Measurements from ENCODE around the gene DNAAF8.

The DNAAF8 gene

GRCh38 chr16:4694642-4695451, 39.5 kb upstream of the DNAAF8 start:
- peak overlapping the region; percentile 77 for H3K4me3 ChIP-seq (ENCODE audit: low read length)
- no peak for DNase-seq (ENCODE audit: low read depth, low spot score)

- no peak for DNase-seq (ENCODE audit: low read depth, low spot score)
- no peak overlapping the region for H3K4me3 ChIP-seq (ENCODE audit: low read length)
Measured at GRCh38 chr16:4695473-4696171, 38.7 kb upstream of the DNAAF8 start.

GRCh38 chr16:4696172-4696904, 38.0 kb upstream of the DNAAF8 start:
- no peak for DNase-seq (ENCODE audit: low read depth, low spot score)
- no peak overlapping the region for H3K4me3 ChIP-seq (ENCODE audit: low read length)

GRCh38 chr16:4696905-4697847, 37.2 kb upstream of the DNAAF8 start:
- no peak overlapping the region for H3K4me3 ChIP-seq (ENCODE audit: low read length)
- DNase-seq (ENCODE audit: low read depth, low spot score): no peak

- H3K4me3 ChIP-seq (ENCODE audit: low read length): no peak overlapping the region
- no peak for DNase-seq (ENCODE audit: low read depth, low spot score)
Measured at GRCh38 chr16:4697848-4698291, 36.5 kb upstream of the DNAAF8 start.

GRCh38 chr16:4698321-4699045, 35.9 kb upstream of the DNAAF8 start:
- no peak for DNase-seq (ENCODE audit: low read depth, low spot score)
- no peak overlapping the region for H3K4me3 ChIP-seq (ENCODE audit: low read length)

- no peak overlapping the region for H3K4me3 ChIP-seq (ENCODE audit: low read length)
- DNase-seq (ENCODE audit: low read depth, low spot score): no peak
Measured at GRCh38 chr16:4699046-4699556, 35.2 kb upstream of the DNAAF8 start.

GRCh38 chr16:4700380-4700996, 33.8 kb upstream of the DNAAF8 start:
- H3K4me3 ChIP-seq (ENCODE audit: low read length): no peak overlapping the region
- DNase-seq (ENCODE audit: low read depth, low spot score): peak; percentile 81

- H3K4me3 ChIP-seq (ENCODE audit: low read length): no peak overlapping the region
- DNase-seq (ENCODE audit: low read depth, low spot score): no peak
Measured at GRCh38 chr16:4700997-4701743, 33.2 kb upstream of the DNAAF8 start.

GRCh38 chr16:4701791-4702465, 32.4 kb upstream of the DNAAF8 start:
- no peak for DNase-seq (ENCODE audit: low read depth, low spot score)
- H3K4me3 ChIP-seq (ENCODE audit: low read length): no peak overlapping the region

GRCh38 chr16:4702466-4702808, 31.9 kb upstream of the DNAAF8 start:
- DNase-seq (ENCODE audit: low read depth, low spot score): no peak
- H3K4me3 ChIP-seq (ENCODE audit: low read length): no peak overlapping the region

- DNase-seq (ENCODE audit: low read depth, low spot score): no peak
- H3K4me3 ChIP-seq (ENCODE audit: low read length): no peak overlapping the region
Measured at GRCh38 chr16:4703906-4704305, 30.4 kb upstream of the DNAAF8 start.

GRCh38 chr16:4704491-4704890, 29.8 kb upstream of the DNAAF8 start:
- no peak for DNase-seq (ENCODE audit: low read depth, low spot score)

GRCh38 chr16:4704913-4705312, 29.4 kb upstream of the DNAAF8 start:
- no peak overlapping the region for H3K4me3 ChIP-seq (ENCODE audit: low read length)
- no peak for DNase-seq (ENCODE audit: low read depth, low spot score)

More at GRCh38 chr16:4704491-4704890, 29.8 kb upstream of the DNAAF8 start:
- H3K4me3 ChIP-seq (ENCODE audit: low read length): no peak overlapping the region

- no peak overlapping the region for H3K4me3 ChIP-seq (ENCODE audit: low read length)
- DNase-seq (ENCODE audit: low read depth, low spot score): no peak
Measured at GRCh38 chr16:4706871-4707270, 27.5 kb upstream of the DNAAF8 start.

- DNase-seq (ENCODE audit: low read depth, low spot score): no peak
Measured at GRCh38 chr16:4709481-4709880, 24.9 kb upstream of the DNAAF8 start.

More at GRCh38 chr16:4709481-4709880, 24.9 kb upstream of the DNAAF8 start:
- H3K4me3 ChIP-seq (ENCODE audit: low read length): no peak overlapping the region
